ENCODE data around the gene RARA. TPM values are rescaled to one million over a fixed set of nuclear protein-coding genes. Genes with fewer than 3 reads are reported as not detected.

Gene RARA
- total and polyA plus RNA-seq, 8 donors, result 6.8 to 19.7 (median 11.6) TPM

- Histone ChIP-seq H3K27me3 (no peaks in the 10 kb centered on the region), H3K36me3 (no peaks in the 10 kb centered on the region), H3K9me3 (no peaks in the 10 kb centered on the region), H3K4me1 (peaks cover 3 to 34% (median 6%) of the 10 kb centered on the region in 3 donors), H3K27ac (no peak overlapping the region), H3K4me3 (no peak overlapping the region)
- WGBS, 2 donors, result 77 to 87% methylated on average over 10 of the region's 10 CpGs
- no peak for FAIRE-seq
- no peak for ATAC-seq
- intact Hi-C loops (cut with DNase I), result loop anchor here in 2 of 3 donors (10.0 kb wide), 1 partner anchor 108 kb away; the partner anchor contains the start of gene TOP2A (in 2 of the 2)
- peak in 1 of 6 donors; percentile 24 for DNase-seq
- TF ChIP-seq, protein P1, sequence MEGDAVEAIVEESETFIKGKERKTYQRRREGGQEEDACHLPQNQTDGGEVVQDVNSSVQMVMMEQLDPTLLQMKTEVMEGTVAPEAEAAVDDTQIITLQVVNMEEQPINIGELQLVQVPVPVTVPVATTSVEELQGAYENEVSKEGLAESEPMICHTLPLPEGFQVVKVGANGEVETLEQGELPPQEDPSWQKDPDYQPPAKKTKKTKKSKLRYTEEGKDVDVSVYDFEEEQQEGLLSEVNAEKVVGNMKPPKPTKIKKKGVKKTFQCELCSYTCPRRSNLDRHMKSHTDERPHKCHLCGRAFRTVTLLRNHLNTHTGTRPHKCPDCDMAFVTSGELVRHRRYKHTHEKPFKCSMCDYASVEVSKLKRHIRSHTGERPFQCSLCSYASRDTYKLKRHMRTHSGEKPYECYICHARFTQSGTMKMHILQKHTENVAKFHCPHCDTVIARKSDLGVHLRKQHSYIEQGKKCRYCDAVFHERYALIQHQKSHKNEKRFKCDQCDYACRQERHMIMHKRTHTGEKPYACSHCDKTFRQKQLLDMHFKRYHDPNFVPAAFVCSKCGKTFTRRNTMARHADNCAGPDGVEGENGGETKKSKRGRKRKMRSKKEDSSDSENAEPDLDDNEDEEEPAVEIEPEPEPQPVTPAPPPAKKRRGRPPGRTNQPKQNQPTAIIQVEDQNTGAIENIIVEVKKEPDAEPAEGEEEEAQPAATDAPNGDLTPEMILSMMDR (IDR thresholded peaks at IDR 0.05), result no peak
Measured at GRCh38 chr17:40307001-40307730, 1.8 kb upstream of the RARA start.

DNA sequence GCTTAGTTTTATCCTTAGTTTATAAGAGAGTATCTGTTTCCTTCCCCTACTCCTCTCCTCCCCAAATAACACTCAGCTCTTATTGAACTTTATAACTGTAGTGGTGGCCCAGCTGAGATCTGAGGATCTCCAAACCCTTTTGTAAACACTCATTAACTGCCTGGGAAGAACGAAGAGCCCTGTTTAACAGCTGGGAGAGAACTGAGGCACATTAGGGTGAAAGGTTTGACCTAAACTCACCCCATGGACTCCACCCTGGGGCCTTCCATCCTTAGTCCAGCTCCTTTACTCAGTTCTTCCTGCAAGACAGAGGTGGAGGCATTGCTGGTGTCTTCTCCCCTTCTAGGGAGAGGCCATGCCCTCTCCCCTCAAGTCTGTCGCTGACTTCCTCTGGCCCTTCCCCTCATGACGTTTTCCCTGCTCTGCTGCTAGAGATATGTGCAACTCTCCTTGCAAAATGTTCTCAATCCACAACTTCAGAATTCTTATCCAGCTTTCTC lies 1.2 kb upstream of the RARA start:
- intact Hi-C loops (cut with DNase I), result loop anchor here in 2 of 3 donors (10.0 kb wide), 1 partner anchor 107 kb away; the partner anchor contains the start of gene TOP2A (in 2 of the 2)
- peaks cover 6 to 40% (median 7%) of the 10 kb centered on the region in 3 donors for H3K4me1 ChIP-seq
- no peak for FAIRE-seq

DNA sequence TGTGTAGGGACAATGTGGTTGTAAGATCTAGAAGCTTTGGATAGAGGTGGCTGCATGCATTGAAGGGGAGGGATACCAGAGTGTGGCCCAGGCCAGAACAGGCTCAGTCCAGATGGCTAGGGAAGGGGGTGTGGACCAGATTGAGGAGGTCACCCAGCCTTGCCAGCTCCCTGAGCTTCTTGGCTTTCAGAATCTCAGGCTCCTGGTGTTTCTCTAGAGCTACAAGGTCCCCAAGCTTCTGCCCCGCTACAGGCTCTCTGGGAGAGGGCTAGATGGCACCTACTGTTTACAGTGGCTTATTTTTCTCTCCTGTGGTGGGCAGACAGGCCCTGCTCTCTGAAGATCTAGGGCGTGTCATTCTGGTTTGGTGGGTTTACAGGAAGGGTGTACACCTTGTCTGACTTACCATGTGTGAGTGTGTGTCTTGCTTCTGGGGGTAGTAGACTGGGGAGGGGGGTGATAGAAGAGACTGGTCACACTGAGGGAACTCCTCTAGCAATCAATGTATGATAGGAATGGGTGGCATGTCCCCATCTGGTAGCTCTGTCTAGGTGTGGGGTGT lies 1.1 kb downstream of the RARA start:
- no peaks in the 10 kb centered on the region for H3K9me3 ChIP-seq
- DNase-seq (peak in 1 of 6 donors; percentile 14), ATAC-seq (peak in 2 of 4 donors; percentile 7 to 9), FAIRE-seq (no peak)
- H3K4me1 ChIP-seq, result peaks cover 7 to 56% (median 12%) of the 10 kb centered on the region in 3 donors
- no peaks in the 10 kb centered on the region for H3K27me3 ChIP-seq
- peak overlapping the region in 2 of 4 donors; percentile 63 to 80 for H3K27ac ChIP-seq
- H3K36me3 ChIP-seq, result no peaks in the 10 kb centered on the region
- WGBS, 2 donors, result 69 to 75% methylated on average over 2 of the region's 2 CpGs
- intact Hi-C loops (cut with DNase I), result loop anchor here in 2 of 3 donors (5.0 to 10.0 kb wide), 2 partner anchors 37 to 105 kb away; partner anchors contain the start of gene TOP2A (in 2 of the 2)
- TF ChIP-seq, protein P1 (IDR thresholded peaks at IDR 0.05), result no peak
- H3K4me3 ChIP-seq, result peak overlapping the region in 1 of 4 donors; percentile 57

More for the DNA sequence above, 1.2 kb upstream of the RARA start:
- Histone ChIP-seq H3K9me3 (no peaks in the 10 kb centered on the region), H3K27me3 (no peaks in the 10 kb centered on the region), H3K36me3 (no peaks in the 10 kb centered on the region), H3K4me3 (no peak overlapping the region), H3K27ac (no peak overlapping the region)
- no peak for DNase-seq
- no peak for ATAC-seq
- WGBS, 2 donors, result 55 to 67% methylated on average over 3 of the region's 3 CpGs
- TF ChIP-seq, protein P1 (IDR thresholded peaks at IDR 0.05), result no peak

GRCh38 chr17:40310882-40311391 lies 2.0 kb downstream of the RARA start:
- peak overlapping the region in 2 of 4 donors; percentile 54 to 80 for H3K27ac ChIP-seq
- no peaks in the 10 kb centered on the region for H3K27me3 ChIP-seq
- peaks cover 7 to 65% (median 14%) of the 10 kb centered on the region in 3 donors for H3K4me1 ChIP-seq
- DNase-seq (peak in 2 of 6 donors; percentile 26 to 33), FAIRE-seq (no peak), ATAC-seq (peak in 1 of 4 donors; percentile 6)
- intact Hi-C loops (cut with DNase I), result loop anchor here in 1 of 3 donors (5.0 kb wide), 1 partner anchor 36 kb away; no protein-coding TSS in a partner anchor
- H3K9me3 ChIP-seq, result no peaks in the 10 kb centered on the region
- H3K4me3 ChIP-seq, result no peak overlapping the region
- 41 to 43% methylated on average over 7 of the region's 7 CpGs for WGBS, 2 donors
- TF ChIP-seq, protein P1 (IDR thresholded peaks at IDR 0.05), result no peak
- H3K36me3 ChIP-seq, result no peaks in the 10 kb centered on the region

Measured in pancreas (tissue), 10 donors.